NB4 (cell line): ENCODE results near the gene ZSWIM5.
A peak's percentile ranks its signal among the peaks of the same experiment; 100 is the strongest.

Source experiments
- DNase-seq: peaks from one replicate; pipeline ENCODE4 v3.0.0; 2010; ENCODE audit warnings: low read depth
- H3K4me3 ChIP-seq: one replicate; pipeline ENCODE4 v1.5.1; 2011; ENCODE audit warnings: mild to moderate bottlenecking, low read depth, low read length, moderate library complexity
- CTCF ChIP-seq: IDR thresholded peaks from one replicate; pipeline ENCODE4 v1.5.1; 2012; ENCODE audit warnings: low read depth, low read length
- MYC ChIP-seq: IDR thresholded peaks from 2 replicates; pipeline ENCODE4 v1.6.1; 2011; ENCODE audit warnings: low read depth, low read length
- POLR2A ChIP-seq: IDR thresholded peaks from 2 replicates; pipeline ENCODE4 v1.6.1; 2011; ENCODE audit warnings: mild to moderate bottlenecking; ENCODE audit not compliant: insufficient read length; ENCODE audit errors: extremely low read depth
- TF ChIP-seq, protein P1 (sequence below): IDR thresholded peaks from 2 replicates; pipeline ENCODE4 v1.6.1; 2011; ENCODE audit warnings: low read depth, low read length

ZSWIM5 gene

GRCh38 chr1:45155423-45155822, 51.0 kb downstream of the ZSWIM5 start:
- no peak for DNase-seq
- TF ChIP-seq MYC, result no peak
- no peak for TF ChIP-seq POLR2A
- no peak for TF ChIP-seq CTCF
- TF ChIP-seq, protein P1, sequence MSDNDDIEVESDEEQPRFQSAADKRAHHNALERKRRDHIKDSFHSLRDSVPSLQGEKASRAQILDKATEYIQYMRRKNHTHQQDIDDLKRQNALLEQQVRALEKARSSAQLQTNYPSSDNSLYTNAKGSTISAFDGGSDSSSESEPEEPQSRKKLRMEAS, result no peak

DNA sequence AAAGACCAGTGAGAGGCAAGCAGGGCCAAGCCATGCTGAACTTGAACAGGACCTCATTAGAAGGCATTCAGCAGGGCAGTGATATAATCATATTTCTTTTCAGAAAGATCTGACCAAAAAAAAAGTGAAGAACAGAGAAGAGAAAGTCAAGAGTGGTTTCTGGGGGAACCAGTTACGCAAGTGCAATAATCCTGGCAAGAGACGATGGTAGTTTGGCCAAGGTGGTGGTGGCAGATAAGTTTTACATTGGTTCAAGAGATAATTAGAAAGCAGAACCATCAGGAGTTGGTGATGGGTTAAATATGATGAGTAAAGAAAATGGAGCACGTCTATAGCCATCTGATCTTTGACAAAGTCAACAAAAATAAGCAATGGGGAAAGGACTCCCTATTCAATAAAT, 54.3 kb downstream of the ZSWIM5 start:
- peak; percentile 7 for DNase-seq
- TF ChIP-seq, protein P1, result no peak
- TF ChIP-seq CTCF, result no peak
- no peak for TF ChIP-seq MYC
- TF ChIP-seq POLR2A, result no peak
- H3K4me3 ChIP-seq, result no peak overlapping the region

More at GRCh38 chr1:45155423-45155822, 51.0 kb downstream of the ZSWIM5 start:
- no peak overlapping the region for H3K4me3 ChIP-seq

- DNase-seq, result no peak
- H3K4me3 ChIP-seq, result no peak overlapping the region
- TF ChIP-seq POLR2A (no peak), MYC (no peak), CTCF (no peak)
- TF ChIP-seq, protein P1, result no peak
Measured at GRCh38 chr1:45148209-45148825, 58.1 kb downstream of the ZSWIM5 start.

- H3K4me3 ChIP-seq, result no peak overlapping the region
- TF ChIP-seq MYC, result no peak
- TF ChIP-seq CTCF, result no peak
- no peak for TF ChIP-seq POLR2A
- TF ChIP-seq, protein P1, result no peak
- DNase-seq, result no peak
Measured at GRCh38 chr1:45146833-45147232, 59.6 kb downstream of the ZSWIM5 start.

DNA sequence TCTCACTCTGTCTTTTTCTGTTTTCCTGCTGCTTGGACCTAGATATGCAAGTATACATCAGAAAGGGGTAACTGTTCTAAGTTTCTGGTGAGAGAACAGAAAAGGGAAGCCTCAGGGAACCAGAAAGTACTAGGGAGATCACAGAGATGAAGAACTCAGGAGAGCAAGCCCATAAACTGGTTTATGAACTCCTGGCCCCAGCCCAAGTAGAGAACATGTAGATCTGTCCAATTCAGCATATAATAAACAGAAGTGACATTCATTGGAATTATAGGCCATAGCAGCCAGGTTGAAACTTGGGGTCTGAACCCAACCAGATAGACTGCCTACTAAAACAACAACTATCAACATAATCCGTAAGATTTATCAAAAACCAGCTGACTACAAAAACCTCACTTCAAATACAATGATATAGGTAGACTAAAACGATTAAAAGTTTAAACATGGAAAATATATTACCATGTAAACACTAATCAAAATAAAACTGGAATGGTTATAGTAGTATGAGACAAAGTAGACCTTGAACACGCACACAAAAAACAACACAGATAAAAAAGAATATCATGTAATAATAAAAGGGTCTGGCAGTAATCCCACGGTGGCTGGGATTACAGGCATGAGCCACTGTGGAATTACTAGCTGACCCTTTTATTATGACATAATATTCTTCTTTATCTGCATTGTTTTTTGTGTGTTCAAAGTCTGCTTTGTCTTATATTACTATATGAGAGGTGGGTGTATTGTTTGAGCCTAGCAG, 65.0 kb downstream of the ZSWIM5 start:
- no peak for DNase-seq
- H3K4me3 ChIP-seq, result no peak overlapping the region
- TF ChIP-seq CTCF (no peak), POLR2A (no peak), MYC (no peak)
- TF ChIP-seq, protein P1, result no peak
